ENCODE measurements around the gene OPN4.

The OPN4 gene

GRCh38 chr10:86662186-86663045 lies 8.1 kb downstream of the OPN4 start:
- no peak for DNase-seq

- no peak for DNase-seq
Observed at GRCh38 chr10:86663046-86663345, 8.6 kb downstream of the OPN4 start.

GRCh38 chr10:86663576-86664339 lies 9.4 kb downstream of the OPN4 start:
- DNase-seq: no peak

GRCh38 chr10:86664341-86665217 lies 10.2 kb downstream of the OPN4 start:
- DNase-seq: no peak

GRCh38 chr10:86665218-86665607 lies 10.9 kb downstream of the OPN4 start:
- DNase-seq: no peak

GRCh38 chr10:86665868-86666267 lies 11.5 kb downstream of the OPN4 start:
- DNase-seq: no peak

GRCh38 chr10:86666538-86666937 lies 12.2 kb downstream of the OPN4 start:
- no peak for DNase-seq

- no peak for DNase-seq
Observed at GRCh38 chr10:86667421-86668181, 13.3 kb downstream of the OPN4 start.

- no peak for DNase-seq
Observed at GRCh38 chr10:86668297-86669165, 14.2 kb downstream of the OPN4 start, which contains the start of gene LDB3. Gene LDB3 (plus strand): TSS chr10:86668511. CDS start chr10:86668692, 181 bp downstream.

- no peak for DNase-seq
Observed at GRCh38 chr10:86670290-86670811, 16.0 kb downstream of the OPN4 start.

- DNase-seq: no peak
Observed at GRCh38 chr10:86670876-86671275, 16.5 kb downstream of the OPN4 start.

GRCh38 chr10:86671419-86671818 lies 17.1 kb downstream of the OPN4 start:
- DNase-seq: no peak

- DNase-seq: no peak
Observed at GRCh38 chr10:86671985-86672710, 17.8 kb downstream of the OPN4 start.

GRCh38 chr10:86673216-86673826 lies 19.0 kb downstream of the OPN4 start:
- DNase-seq: no peak

- DNase-seq: no peak
Observed at GRCh38 chr10:86673827-86674581, 19.7 kb downstream of the OPN4 start.

GRCh38 chr10:86674912-86675311 lies 20.6 kb downstream of the OPN4 start:
- DNase-seq: no peak

- no peak for DNase-seq
Observed at GRCh38 chr10:86677374-86677773, 23.0 kb downstream of the OPN4 start.

GRCh38 chr10:86678999-86679792 lies 24.8 kb downstream of the OPN4 start:
- no peak for DNase-seq

Measured in stimulated activated CD4-positive, alpha-beta T cell treated with anti-CD3 and anti-CD28 coated beads, Interleukin-2, amount 100 ng/mL, for 24 hours (primary cell).